IPS DF 6.9 (cell line): Measurements from ENCODE around the gene STT3B.
A peak's percentile ranks its signal among the peaks of the same experiment; 100 is the strongest.

Source experiments
- DNase-seq: peaks from one replicate; pipeline ENCODE4 v3.0.0-alpha.2; 2013; ENCODE audit warnings: low read depth, low spot score
- H3K27ac ChIP-seq: one replicate; pipeline ENCODE4 v1.5.1; 2013; ENCODE audit warnings: low read length, control low read depth
- H3K27me3 ChIP-seq: 2 replicates; pipeline ENCODE4 v1.6.1; 2013; ENCODE audit warnings: mild to moderate bottlenecking, low read length; ENCODE audit not compliant: control insufficient read depth, insufficient read depth
- H3K36me3 ChIP-seq: 2 replicates; pipeline ENCODE4 v1.6.1; 2013; ENCODE audit warnings: low read length; ENCODE audit not compliant: control insufficient read depth, insufficient read depth
- H3K4me1 ChIP-seq: 2 replicates; pipeline ENCODE4 v1.6.1; 2013; ENCODE audit warnings: low read length; ENCODE audit not compliant: control insufficient read depth, insufficient read depth
- H3K4me3 ChIP-seq: 2 replicates; pipeline ENCODE4 v1.5.1; 2013; ENCODE audit warnings: mild to moderate bottlenecking, low read length
- H3K9me3 ChIP-seq: 2 replicates; pipeline ENCODE4 v1.6.1; 2013; ENCODE audit warnings: low read length, inconsistent platforms; ENCODE audit not compliant: control insufficient read depth, insufficient read depth
- WGBS: extraction: QIAGEN DNeasy Blood & Tissue Kit; methylation state at CpG from one replicate; pipeline ENCODE4 v1.1.7; 2013; ENCODE audit warnings: mixed read lengths, missing lambda C conversion rate; ENCODE audit not compliant: insufficient read length, insufficient coverage; 5-methylcytosine and 5-hydroxymethylcytosine counted together

Gene STT3B

GRCh38 chr3:31550452-31551251 lies 17.9 kb downstream of the STT3B start:
- Histone ChIP-seq H3K36me3 (no peaks in the 10 kb centered on the region), H3K4me1 (no peaks in the 10 kb centered on the region), H3K27ac (no peak overlapping the region), H3K4me3 (no peak overlapping the region), H3K9me3 (no peaks in the 10 kb centered on the region), H3K27me3 (no peaks in the 10 kb centered on the region)
- DNase-seq: no peak
- no CpG with 5 or more reads among the region's 2 CpGs for WGBS

DNA sequence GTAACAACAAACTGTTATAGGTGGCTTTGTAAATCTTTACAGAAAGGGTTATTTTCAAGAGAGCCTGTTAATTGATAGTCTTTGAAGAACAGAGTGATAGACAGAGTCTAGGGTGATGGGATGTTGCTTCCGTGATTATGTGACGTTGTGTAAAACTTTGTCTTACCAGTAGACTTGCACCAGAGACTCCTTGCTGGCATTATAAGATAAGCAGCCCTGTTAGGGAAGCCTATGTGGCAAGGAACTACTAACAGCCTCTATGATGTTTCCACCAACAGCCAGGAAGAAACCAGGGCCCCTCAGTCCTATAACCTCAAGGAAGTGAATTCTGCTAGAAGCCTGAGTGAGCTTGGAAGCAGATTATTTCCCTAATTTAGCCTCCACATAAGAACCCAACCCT lies 18.9 kb downstream of the STT3B start:
- WGBS: no CpG with 5 or more reads among the region's 2 CpGs
- no peak overlapping the region for H3K4me3 ChIP-seq
- no peaks in the 10 kb centered on the region for H3K9me3 ChIP-seq
- H3K36me3 ChIP-seq: no peaks in the 10 kb centered on the region
- H3K27ac ChIP-seq: no peak overlapping the region
- DNase-seq: no peak
- no peaks in the 10 kb centered on the region for H3K4me1 ChIP-seq
- H3K27me3 ChIP-seq: no peaks in the 10 kb centered on the region

- H3K4me3 ChIP-seq: no peak overlapping the region
- H3K9me3 ChIP-seq: no peaks in the 10 kb centered on the region
- no peaks in the 10 kb centered on the region for H3K27me3 ChIP-seq
- no peak for DNase-seq
- no peak overlapping the region for H3K27ac ChIP-seq
- no peaks in the 10 kb centered on the region for H3K4me1 ChIP-seq
- WGBS: no CpG with 5 or more reads among the region's 1 CpG
- H3K36me3 ChIP-seq: no peaks in the 10 kb centered on the region
Measured at GRCh38 chr3:31552103-31552502, 19.4 kb downstream of the STT3B start.

DNA sequence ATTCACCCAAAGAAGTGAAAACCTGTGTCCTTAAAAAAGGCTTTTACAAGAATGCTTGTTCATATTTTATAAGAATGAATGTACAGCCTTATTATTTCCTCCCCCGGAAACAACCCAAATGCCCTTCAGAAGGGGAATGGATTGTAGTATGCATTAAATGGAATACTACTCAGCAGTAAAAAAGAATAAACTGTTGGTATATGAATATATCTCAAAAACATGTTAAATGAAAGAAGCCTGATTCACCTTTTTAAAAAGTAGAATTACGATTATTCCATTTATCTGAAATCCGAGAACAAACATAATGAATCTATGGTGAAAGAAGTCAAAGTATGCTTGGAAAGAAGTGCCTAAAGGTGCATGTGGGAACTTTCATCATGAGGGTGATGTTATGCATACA lies 20.5 kb downstream of the STT3B start:
- Histone ChIP-seq H3K4me1 (no peaks in the 10 kb centered on the region), H3K27me3 (no peaks in the 10 kb centered on the region), H3K27ac (no peak overlapping the region), H3K36me3 (no peaks in the 10 kb centered on the region), H3K9me3 (no peaks in the 10 kb centered on the region), H3K4me3 (no peak overlapping the region)
- WGBS: no CpG with 5 or more reads among the region's 3 CpGs
- no peak for DNase-seq

DNA sequence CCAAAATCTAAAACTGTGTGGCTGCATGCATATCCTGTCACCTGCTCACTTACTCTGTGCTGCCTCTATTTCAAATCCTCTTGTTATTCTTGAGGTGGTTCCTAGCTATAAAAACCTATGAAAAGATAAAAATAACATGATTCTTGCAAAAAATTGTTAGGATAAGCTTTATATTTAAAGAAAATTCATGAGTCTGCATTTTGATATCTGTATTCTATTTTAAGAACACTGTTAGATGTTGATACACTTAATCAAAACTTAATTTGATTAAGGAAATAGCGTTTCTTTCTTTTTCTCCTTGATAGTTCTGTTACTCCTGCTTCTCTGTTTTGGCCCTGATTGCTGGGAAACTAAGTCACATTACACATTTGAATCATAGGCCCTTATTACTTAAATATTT lies 22.5 kb downstream of the STT3B start:
- Histone ChIP-seq H3K36me3 (no peaks in the 10 kb centered on the region), H3K27ac (no peak overlapping the region), H3K9me3 (no peaks in the 10 kb centered on the region), H3K27me3 (no peaks in the 10 kb centered on the region), H3K4me3 (no peak overlapping the region), H3K4me1 (no peaks in the 10 kb centered on the region)
- DNase-seq: no peak
- WGBS: no CpG with 5 or more reads among the region's 1 CpG

DNA sequence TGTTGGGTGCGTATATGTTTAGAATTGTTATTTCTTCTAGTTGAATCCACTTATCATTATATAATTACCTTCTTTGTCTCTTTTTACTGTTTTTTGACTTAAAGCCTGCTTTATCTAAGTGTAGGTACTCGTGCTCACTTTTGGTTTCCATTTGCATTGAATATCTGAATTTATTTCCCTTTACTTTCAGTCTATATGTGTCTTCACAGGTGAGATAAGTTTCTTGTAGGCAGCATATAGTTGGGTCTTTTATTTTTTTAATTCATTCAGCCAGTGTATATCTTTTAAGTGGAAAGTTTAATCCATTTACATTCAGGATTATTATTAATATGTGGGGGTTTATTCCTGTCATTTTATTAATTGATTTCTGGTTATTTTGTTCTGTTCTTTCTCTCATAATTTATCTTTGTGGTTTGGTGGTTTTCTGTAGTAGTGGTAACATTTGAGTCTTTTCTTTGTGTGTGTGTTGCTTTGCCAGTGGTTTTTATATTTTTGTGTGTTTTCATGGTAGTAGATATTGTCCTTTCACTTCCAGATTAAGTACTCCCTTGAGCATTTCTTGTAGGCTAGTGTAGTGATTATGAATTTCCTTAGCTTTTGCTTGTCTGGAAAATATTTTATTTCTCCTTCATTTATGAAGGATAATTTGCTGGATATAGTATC lies 27.3 kb downstream of the STT3B start:
- Histone ChIP-seq H3K27ac (no peak overlapping the region), H3K4me3 (no peak overlapping the region), H3K9me3 (no peaks in the 10 kb centered on the region), H3K36me3 (no peaks in the 10 kb centered on the region), H3K27me3 (no peaks in the 10 kb centered on the region), H3K4me1 (peaks cover 8% of the 10 kb centered on the region)
- DNase-seq: no peak
- WGBS: no CpG with 5 or more reads among the region's 2 CpGs

DNA sequence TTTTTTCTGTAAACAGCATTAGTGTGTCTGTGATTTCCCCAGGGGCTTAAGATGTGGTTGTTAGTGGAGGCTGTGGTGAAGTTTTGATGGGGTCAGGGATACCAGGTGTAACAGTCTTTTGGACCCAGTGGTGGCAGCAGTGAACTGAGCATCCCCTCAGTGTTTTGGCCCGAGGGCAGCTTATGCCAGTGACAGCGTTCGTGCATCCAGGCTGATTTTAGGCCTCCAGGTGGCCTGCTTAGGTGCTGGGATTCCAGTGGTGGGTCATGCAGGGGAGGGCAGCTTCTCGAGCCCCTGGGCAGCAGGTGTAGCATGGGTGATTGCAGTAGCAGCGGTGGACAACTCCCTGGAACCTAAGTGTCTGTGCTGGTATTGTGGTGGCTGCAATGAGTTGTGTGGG lies 29.2 kb downstream of the STT3B start:
- Histone ChIP-seq H3K4me1 (peaks cover 8% of the 10 kb centered on the region), H3K27ac (no peak overlapping the region), H3K4me3 (no peak overlapping the region), H3K9me3 (no peaks in the 10 kb centered on the region), H3K27me3 (no peaks in the 10 kb centered on the region), H3K36me3 (no peaks in the 10 kb centered on the region)
- DNase-seq: no peak
- no CpG with 5 or more reads among the region's 5 CpGs for whole genome bisulfite sequencing

DNA sequence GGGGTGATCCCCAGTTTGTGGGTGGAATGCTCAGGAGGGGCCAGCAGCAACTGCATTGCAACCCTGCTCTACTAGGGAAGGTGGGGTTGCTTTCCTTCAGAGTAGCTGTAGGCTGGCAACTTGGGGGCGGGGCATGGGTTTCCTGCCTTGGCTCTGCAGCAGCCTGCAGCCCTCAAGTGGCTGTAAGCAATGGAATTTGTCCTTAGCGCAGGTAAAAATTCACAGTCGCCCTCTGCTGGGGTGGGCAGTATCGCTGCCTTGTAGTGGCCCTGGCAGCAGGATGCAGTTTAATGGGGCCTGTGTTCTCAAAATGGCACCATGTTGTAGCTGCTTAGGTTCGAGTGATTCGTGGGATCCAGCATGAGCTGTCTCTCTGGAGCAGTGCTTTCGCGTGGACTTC lies 29.8 kb downstream of the STT3B start:
- Histone ChIP-seq H3K4me3 (no peak overlapping the region), H3K4me1 (peaks cover 8% of the 10 kb centered on the region), H3K36me3 (no peaks in the 10 kb centered on the region), H3K27ac (no peak overlapping the region), H3K27me3 (no peaks in the 10 kb centered on the region), H3K9me3 (no peaks in the 10 kb centered on the region)
- peak; percentile 66 for DNase-seq
- WGBS: no CpG with 5 or more reads among the region's 8 CpGs

DNA sequence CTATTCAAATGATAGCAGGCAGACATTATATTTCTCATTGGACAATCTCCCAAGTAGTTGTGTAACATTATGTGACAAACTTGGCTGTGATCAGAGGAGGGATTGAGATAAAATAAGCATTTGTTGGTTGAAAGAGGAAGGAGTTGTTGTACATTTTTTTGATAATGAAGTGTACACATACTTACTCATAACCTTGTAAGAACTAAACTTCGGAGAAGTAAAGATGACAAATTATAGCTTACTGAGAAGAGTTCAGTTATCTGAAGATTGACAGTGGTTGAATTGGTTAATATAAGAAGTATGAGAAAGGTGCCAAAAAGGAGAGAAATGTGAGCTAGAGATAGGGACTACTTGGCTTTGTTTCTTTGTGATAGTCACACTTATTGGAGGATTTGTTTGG lies 32.6 kb downstream of the STT3B start:
- Histone ChIP-seq H3K36me3 (no peaks in the 10 kb centered on the region), H3K9me3 (no peaks in the 10 kb centered on the region), H3K4me3 (no peak overlapping the region), H3K27ac (no peak overlapping the region), H3K4me1 (peaks cover 8% of the 10 kb centered on the region), H3K27me3 (no peaks in the 10 kb centered on the region)
- no peak for DNase-seq
- WGBS: no CpG with 5 or more reads among the region's 1 CpG

GRCh38 chr3:31567036-31567435 lies 34.3 kb downstream of the STT3B start:
- no peak overlapping the region for H3K27ac ChIP-seq
- no peaks in the 10 kb centered on the region for H3K36me3 ChIP-seq
- no CpG with 5 or more reads among the region's 1 CpG for WGBS
- no peaks in the 10 kb centered on the region for H3K9me3 ChIP-seq
- no peak for DNase-seq
- H3K27me3 ChIP-seq: no peaks in the 10 kb centered on the region
- H3K4me3 ChIP-seq: no peak overlapping the region
- peaks cover 8% of the 10 kb centered on the region; the same call in 1 of the 2 replicates for H3K4me1 ChIP-seq

DNA sequence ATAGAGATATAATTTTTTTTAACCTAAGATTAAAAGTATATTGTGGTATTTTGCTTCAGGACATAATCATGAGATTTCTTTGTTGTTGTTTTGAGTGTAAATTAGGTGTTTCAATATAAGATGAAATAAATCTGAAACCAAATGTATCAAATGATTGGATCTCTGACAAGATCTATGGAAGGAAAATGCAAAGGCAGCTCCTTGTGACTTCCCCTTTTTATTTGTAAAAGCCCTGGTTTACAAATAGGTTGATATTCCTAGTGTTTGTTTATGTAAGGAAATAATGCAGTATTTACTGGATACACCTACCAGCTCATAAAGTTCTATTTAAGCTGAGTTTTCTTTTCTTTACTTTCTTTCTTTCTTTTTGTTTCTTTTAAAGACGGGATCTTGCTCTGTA lies 35.9 kb downstream of the STT3B start:
- DNase-seq: no peak
- H3K9me3 ChIP-seq: no peaks in the 10 kb centered on the region
- no peaks in the 10 kb centered on the region for H3K27me3 ChIP-seq
- H3K27ac ChIP-seq: no peak overlapping the region
- peaks cover 2% of the 10 kb centered on the region; the same call in 1 of the 2 replicates for H3K4me1 ChIP-seq
- H3K36me3 ChIP-seq: no peaks in the 10 kb centered on the region
- no peak overlapping the region for H3K4me3 ChIP-seq
- no CpG with 5 or more reads among the region's 1 CpG for WGBS
